Erythroblast (primary cell): ENCODE results near the gene CAMSAP3.

ENCODE experiments used
- DNase-seq, 2 experiments: peaks; one replicate each; lab custom pipeline; 2025; lab: John Stamatoyannopoulos, UW
- GATA1 ChIP-seq: IDR thresholded peaks from 2 replicates; pipeline ENCODE4 v1.6.1; 2011; ENCODE audit warnings: low read depth, mild to moderate bottlenecking, control low read depth, low read length, moderate library complexity
- POLR2A ChIP-seq: IDR thresholded peaks from 2 replicates; pipeline ENCODE4 v1.6.1; 2011; ENCODE audit warnings: mild to moderate bottlenecking, low read length

Gene CAMSAP3

DNA sequence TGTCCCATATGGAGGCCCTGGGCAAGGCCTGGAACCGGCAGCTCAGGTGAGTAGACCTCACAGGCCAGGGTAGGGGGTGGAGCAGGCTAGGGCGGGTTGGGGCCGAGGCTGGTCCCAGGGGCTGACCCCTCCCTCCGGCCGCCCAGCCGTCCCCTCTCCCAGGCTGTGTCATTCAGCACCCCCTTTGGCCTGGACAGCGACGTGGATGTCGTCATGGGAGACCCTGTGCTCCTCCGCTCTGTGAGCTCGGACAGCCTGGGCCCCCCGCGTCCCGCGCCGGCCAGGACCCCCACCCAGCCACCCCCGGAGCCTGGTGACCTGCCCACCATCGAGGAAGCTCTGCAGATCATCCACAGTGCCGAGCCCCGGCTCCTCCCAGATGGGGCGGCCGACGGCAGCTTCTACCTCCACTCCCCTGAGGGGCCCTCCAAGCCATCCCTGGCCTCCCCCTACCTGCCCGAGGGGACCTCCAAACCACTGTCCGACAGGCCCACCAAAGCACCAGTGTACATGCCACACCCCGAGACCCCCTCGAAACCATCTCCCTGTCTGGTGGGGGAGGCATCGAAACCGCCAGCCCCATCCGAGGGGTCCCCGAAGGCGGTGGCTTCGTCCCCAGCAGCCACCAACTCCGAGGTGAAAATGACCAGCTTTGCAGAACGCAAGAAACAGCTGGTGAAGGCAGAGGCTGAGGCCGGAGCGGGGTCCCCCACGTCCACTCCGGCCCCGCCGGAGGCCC is 16.0 kb downstream of the CAMSAP3 start:
- TF ChIP-seq GATA1 (no peak), POLR2A (no peak)
- DNase-seq = no peak

DNA sequence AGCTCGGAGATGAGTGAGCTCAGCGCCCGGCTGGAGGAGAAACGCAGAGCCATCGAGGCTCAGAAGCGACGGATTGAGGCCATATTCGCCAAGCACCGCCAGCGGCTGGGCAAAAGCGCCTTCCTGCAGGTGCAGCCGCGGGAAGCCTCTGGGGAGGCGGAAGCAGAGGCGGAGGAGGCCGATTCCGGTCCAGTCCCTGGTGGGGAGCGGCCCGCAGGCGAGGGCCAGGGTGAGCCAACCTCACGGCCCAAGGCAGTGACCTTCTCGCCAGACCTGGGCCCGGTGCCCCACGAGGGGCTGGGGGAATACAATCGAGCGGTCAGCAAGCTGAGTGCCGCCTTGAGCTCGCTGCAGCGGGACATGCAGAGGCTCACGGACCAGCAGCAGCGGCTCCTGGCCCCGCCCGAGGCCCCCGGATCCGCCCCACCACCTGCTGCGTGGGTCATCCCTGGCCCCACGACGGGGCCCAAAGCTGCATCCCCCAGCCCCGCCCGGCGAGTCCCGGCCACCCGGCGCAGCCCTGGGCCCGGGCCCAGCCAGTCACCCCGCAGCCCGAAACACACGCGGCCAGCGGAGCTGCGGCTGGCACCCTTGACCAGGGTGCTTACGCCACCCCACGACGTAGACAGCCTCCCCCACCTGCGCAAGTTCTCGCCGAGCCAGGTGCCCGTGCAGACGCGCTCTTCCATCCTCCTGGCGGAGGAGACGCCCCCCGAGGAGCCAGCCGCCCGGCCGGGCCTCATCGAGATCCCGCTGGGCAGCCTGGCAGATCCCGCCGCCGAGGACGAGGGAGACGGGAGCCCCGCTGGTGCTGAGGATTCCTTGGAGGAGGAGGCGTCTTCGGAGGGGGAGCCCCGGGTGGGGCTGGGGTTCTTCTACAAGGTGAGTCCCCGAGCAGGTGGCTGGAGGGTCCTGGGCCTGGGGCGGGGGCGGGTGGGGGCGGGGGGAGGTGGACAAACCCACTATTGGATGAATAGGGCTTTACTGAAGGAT is 16.9 kb downstream of the CAMSAP3 start:
- no peak for DNase-seq
- no peak for TF ChIP-seq GATA1
- TF ChIP-seq POLR2A = no peak

DNA sequence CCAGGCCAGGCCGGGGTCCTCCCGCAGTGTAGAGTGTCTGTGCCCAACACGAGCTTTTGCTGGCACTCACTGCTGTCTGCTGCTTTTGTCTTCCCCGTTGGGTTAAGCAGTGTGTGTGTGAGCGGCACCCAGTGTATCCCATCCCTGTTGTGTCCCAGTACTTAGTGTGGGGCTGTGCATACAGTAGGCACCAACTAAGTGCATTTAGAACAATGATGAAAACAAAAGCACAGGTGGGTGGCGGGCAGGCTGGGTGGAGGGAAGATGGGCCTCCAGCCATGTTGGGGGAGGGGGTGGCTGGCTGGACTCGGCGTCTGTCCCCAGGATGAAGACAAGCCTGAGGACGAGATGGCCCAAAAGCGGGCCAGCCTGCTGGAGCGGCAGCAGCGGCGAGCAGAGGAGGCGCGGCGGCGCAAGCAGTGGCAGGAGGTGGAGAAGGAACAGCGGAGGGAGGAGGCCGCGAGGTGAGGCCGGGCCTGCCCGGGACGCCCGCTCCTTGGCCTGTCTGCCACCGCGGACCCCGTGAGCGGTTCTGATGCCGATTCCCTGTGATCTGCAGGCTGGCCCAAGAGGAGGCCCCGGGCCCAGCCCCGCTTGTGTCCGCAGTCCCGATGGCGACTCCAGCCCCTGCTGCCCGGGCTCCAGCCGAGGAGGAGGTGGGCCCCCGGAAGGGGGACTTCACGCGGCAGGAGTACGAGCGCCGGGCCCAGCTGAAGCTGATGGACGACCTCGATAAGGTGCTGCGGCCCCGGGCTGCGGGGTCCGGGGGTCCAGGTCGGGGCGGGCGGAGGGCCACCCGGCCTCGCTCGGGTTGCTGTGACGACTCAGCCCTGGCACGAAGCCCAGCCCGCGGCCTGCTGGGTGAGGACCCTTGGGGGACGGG is 19.4 kb downstream of the CAMSAP3 start:
- TF ChIP-seq POLR2A = no peak
- TF ChIP-seq GATA1 = no peak
- no peak for DNase-seq

DNA sequence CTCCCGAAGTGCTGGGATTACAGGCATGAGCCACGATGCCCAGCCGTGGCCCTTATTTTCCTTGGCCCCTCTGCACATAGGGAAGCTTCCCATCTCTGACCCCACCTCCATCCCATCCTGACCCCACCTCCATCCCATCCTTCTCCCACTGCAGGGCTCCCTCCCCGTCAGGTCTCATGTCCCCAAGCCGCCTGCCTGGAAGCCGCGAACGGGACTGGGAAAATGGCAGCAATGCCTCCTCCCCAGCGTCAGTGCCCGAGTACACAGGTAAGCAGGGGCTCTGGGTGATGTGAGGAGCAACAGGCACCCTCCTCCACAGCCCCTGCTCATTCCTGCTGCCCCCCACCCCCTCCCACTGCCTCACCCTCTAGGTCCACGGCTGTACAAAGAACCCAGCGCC is 21.5 kb downstream of the CAMSAP3 start:
- DNase-seq = no peak
- TF ChIP-seq POLR2A (no peak), GATA1 (no peak)

DNA sequence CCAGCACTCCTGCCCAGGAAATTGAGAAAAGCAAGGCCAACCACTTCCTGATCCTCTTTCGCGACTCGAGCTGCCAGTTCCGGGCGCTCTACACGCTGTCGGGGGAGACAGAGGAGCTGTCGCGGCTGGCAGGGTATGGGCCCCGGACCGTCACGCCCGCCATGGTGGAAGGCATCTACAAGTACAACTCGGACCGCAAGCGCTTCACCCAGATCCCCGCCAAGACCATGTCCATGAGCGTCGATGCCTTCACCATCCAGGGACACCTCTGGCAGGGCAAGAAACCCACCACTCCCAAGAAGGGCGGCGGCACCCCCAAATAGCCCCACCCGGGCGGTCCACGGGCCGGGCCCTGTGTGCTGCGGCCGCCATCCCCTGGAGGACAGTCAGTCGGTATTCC is 22.1 kb downstream of the CAMSAP3 start:
- no peak for DNase-seq
- TF ChIP-seq GATA1 = no peak
- no peak for TF ChIP-seq POLR2A

DNA sequence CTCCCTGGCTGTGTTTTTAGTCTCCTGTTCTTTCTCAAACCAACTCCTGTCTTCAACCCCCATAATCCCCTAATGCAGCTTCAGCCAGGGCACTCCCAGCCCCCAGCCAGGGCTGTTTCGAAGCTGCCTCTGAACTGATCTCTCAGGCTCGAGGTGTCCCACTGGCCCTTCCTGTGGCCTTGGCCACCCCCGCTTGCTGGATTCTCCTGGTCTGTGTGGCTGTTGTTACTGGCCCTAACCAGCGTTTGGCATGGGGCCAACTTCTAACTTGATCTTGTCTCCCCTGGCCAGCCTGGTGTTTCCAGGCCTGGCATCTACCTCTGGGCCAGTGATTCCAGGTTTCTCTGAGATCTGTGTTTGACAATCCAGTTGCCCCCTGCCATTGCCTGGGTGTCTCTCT is 22.7 kb downstream of the CAMSAP3 start:
- peak in 1 of 2 experiments; percentile 44 for DNase-seq
- TF ChIP-seq GATA1 (no peak), POLR2A (no peak)

DNA sequence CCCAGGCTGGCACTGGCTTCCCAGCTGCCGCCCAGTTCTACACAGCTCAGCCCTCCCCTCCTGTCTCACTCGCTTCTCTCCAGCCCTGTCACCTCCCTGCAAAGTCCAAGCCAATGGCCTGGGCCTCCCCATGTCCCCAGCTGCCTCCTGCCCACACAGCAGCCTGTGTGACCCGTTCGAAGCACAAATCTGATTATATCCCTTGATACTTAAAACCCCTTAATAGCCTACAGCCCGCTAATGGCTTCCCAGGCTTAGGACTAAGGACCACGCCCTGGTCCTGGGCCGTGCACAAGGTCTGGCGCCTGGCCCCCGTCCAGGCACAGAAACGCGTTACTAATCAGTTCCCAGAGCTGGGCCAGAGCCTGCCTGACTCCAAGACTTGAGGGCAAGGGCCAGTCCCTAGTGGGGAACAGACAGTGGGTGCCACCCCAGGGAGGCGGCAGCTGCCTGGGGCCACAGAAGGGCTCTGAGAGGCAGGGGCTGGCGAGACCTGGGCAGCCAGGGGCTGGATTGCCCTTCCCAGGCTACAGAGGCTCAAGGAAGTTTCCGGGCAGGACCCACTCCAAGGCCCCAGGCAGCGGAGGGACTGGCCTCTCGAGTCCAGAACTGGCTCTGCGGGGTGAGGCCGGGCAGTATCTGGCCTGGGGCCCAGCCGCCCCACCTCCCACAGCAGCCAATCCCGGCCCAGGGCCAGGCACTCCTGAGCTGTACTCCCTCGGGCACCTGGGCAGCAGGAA is 23.3 kb downstream of the CAMSAP3 start:
- TF ChIP-seq GATA1 (no peak), POLR2A (no peak)
- no peak for DNase-seq

DNA sequence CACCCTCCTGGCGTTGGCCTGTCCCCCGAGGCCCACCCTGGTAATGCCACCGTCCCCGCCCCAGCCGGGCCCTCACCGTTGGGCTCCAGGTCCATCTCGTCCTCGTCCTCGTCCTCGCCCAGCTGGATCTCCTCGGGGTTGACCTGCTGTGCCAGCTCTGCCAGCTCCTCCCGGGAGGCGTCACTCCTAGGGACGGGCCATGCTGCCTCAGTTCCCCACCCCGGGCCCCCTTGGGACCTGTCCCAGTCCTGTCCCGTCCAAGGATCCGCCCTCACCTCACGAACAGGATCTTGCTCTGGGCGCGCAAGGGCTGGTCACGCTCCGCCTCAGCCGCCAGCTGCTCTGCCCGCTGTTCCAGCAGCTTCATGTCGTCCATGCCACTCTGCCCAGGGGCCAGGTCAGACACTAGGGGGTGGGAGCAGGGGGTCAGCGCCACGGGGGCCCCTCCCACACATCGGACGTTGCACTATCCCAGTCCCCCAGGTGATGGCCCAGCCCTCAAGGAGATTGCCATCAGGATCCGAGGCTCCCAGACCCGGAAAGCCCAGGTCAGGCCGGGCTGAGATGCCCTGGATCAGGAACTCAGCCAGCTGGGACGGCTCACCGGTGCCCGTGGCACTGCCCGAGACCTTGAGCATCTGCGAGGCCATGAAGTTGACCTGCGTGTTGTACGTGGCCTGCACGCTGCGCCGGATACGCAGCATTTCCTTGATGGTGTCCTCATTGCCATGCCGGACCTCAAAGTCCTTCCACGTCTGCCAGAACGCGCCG is 24.2 kb downstream of the CAMSAP3 start:
- no peak for TF ChIP-seq POLR2A
- TF ChIP-seq GATA1 = no peak
- DNase-seq = no peak

DNA sequence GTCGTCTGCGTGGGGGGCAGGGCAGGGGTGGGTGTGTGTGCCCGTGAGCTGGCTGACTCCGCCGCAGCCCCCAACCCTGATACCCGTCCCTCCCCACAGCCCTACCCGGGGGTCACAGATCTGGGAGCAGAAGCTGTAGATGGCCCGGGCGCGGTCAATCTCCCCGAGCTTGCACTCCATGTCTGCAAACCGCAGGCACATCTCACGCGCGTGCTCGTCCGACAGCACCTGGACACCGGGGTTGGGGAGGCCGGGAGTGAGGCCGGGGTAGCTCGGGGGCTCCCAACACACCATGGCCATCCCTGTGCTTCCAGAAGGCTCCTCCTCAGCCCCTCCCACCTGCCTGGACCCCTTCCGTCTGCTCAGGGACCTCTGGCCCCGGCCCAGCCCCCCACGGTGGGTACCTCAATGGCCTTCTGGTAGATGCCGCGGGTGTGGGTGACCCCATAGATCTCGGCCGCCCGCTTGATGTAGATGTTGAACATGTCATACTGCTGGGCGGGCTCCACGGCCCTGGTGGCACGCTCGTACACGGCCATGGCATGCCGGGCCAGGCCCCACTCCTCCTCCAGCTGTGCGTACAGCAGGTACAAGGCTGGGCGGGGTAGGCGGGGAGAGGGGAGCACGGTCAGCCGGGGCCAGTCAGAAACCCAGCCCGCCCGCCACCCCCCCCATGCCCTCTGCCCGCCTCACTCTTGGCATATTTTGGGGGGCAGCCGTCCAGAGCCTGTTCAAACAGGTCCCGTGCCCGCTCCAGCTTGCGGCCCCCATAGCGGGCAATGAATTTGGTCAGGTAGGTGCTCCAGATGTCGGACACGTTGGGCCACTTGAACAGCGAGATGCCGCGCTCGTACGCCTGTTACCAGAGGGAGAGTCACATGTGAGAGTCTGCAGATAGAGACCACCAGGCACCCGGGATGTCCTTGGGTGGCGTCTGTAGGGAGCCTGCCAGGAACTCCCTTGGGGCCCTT is 25.1 kb downstream of the CAMSAP3 start:
- DNase-seq = no peak
- TF ChIP-seq POLR2A (no peak), GATA1 (no peak)

DNA sequence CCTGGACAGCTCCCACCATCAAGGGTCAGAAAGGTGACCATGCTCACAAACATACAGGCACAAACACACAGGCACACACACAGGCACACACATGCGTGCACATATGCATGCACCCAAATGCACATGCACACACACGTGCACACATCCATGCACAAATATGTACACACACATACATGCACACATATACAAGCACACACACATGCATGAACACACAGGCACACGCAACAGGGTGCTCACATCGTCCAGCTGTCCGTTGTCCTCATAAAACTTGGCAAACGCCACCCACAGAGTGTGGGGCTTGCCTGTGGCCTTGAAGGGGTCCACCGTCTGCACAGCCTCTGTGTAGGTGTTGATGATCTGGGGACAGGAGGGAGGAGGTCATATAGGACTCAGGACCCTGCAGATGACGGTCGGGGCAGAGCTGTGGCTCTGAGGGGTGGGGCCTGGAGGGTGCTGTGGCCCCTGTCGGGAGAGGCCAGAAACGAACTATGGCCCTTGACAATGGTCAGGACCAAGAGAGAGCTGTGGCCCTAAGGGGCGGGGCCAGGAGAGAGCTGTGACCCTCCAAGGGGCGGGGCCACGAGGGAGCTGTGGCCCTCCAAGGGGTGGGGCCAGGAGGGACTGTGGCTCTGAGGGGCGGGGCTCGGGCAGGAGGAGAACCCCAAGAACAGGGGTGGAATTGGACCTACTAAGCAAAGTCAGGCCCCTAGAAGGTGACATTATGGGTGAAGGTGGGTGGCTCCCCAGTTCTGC is 27.4 kb downstream of the CAMSAP3 start:
- TF ChIP-seq POLR2A (no peak), GATA1 (no peak)
- no peak for DNase-seq
